ENCODE results near the gene LSAMP.

LSAMP gene

DNA sequence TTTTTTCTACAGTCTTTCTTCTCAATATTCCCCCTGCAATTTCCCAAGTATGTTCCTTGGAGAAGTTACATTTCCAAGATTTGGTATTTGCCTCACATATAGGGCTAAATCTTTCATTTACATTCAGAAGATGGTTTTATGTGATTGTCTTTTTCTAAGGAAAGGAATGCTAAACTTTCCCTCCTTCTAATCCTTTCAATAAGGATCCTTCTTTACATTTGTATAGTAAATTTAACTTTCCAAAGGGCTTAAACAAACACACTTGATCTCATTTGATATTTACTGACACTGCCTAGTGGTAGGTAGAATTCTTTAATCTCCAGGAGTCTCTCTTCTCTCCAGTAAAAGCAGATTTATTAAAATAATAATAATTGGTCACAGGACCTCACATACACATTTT is 185.3 kb downstream of the LSAMP start:
- TF ChIP-seq, protein P1, sequence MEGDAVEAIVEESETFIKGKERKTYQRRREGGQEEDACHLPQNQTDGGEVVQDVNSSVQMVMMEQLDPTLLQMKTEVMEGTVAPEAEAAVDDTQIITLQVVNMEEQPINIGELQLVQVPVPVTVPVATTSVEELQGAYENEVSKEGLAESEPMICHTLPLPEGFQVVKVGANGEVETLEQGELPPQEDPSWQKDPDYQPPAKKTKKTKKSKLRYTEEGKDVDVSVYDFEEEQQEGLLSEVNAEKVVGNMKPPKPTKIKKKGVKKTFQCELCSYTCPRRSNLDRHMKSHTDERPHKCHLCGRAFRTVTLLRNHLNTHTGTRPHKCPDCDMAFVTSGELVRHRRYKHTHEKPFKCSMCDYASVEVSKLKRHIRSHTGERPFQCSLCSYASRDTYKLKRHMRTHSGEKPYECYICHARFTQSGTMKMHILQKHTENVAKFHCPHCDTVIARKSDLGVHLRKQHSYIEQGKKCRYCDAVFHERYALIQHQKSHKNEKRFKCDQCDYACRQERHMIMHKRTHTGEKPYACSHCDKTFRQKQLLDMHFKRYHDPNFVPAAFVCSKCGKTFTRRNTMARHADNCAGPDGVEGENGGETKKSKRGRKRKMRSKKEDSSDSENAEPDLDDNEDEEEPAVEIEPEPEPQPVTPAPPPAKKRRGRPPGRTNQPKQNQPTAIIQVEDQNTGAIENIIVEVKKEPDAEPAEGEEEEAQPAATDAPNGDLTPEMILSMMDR (IDR thresholded peaks at IDR 0.05; ENCODE audit: insufficient read depth, low read depth, low read length, missing control alignments) = no peak
- no peak overlapping the region for H3K4me3 ChIP-seq (ENCODE audit: low read depth, low read length)
- DNase-seq (ENCODE audit: low read depth) = no peak

DNA sequence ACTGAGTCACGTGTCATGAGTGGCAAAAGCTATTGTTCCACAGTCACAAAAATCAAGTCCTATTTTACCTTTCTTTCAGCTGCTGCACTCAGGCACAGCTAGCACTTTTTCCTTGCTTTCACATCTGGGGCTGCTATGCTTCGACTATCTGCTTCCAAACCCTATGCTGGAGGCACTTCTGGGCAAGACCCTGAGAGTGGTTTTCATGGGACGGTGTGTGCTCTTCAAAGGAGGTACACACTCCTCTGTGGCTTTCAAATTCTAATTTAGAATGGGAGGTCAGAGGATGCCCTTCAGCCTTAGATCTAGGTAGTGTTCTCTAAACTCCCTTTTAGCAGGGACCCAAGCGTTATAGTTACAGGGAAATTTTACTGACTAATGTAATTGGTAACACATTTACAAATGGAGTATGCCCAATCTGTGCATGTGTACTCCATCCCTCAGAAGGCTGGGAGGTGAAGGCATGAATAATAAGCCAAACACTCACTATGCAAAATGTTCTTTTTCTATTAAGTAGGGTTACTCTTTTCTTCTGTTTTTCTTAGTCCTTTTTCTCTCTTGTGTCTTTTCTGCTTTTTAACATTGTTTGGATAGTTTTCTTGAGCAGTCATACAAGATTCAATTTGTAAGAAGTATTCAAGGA is 188.3 kb downstream of the LSAMP start:
- no peak for DNase-seq (ENCODE audit: low read depth)
- H3K4me3 ChIP-seq (ENCODE audit: low read depth, low read length) = no peak overlapping the region
- TF ChIP-seq, protein P1 (IDR thresholded peaks at IDR 0.05; ENCODE audit: insufficient read depth, low read depth, low read length, missing control alignments) = no peak

DNA sequence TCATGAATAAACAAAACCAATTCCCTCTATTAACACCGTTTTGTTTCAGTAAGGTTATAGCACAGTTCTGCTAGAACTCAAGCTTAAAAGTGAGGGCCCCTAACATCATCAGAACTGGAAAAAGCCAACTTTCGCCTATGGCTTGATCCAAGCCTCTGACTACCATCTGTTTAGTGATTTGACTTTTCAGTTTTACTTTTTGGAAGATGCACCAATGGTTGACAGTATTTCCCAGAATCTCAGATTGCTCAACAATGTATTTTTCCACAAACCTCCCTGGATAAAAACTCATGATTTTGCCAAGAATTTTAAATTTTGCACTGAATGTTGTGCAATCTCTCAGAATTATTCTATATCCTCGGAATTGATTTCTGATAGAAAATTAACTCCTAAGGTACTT is 190.7 kb downstream of the LSAMP start:
- H3K4me3 ChIP-seq (ENCODE audit: low read depth, low read length) = no peak overlapping the region
- no peak for DNase-seq (ENCODE audit: low read depth)
- TF ChIP-seq, protein P1 (IDR thresholded peaks at IDR 0.05; ENCODE audit: insufficient read depth, low read depth, low read length, missing control alignments) = no peak

DNA sequence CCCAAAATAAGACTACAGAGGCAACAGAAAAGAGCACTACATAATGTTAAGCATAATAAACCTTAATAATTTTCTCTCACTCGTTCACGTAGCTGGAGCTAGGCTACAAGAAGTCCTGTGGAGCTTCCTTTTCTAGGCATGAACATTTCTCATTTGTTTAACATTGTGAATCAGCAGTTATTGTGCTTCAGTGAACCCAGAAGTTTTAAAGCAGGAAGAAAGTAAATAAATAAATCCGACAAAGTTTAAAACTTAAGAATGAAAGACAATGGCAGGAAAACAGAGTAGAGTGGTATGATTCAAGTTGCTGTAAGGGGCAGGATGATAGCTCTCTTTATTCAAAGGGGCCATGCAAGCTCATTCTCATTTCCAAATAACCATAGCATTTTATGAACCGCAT is 191.8 kb downstream of the LSAMP start:
- TF ChIP-seq, protein P1 (IDR thresholded peaks at IDR 0.05; ENCODE audit: insufficient read depth, low read depth, low read length, missing control alignments) = no peak
- H3K4me3 ChIP-seq (ENCODE audit: low read depth, low read length) = no peak overlapping the region
- DNase-seq (ENCODE audit: low read depth) = no peak

DNA sequence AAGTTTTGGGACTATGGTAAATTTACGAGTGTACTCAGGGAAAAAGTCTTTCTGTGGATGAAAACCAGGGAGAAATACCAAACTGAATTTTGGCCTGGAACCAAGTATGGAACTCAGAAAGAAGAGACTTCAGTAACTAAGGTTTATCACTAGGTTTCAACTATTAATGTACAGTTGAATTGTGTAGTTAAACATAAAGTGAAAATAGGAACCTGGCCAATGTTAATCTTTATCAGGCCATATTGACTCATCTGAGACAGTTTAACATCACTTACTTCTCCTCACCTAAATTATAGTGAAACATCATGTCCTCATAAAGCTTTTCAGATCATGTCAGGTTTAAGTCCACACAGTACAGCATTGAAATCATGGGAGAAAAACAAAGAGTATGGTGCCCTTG is 197.7 kb downstream of the LSAMP start:
- DNase-seq (ENCODE audit: low read depth) = no peak
- TF ChIP-seq, protein P1 (IDR thresholded peaks at IDR 0.05; ENCODE audit: insufficient read depth, low read depth, low read length, missing control alignments) = no peak
- no peak overlapping the region for H3K4me3 ChIP-seq (ENCODE audit: low read depth, low read length)

DNA sequence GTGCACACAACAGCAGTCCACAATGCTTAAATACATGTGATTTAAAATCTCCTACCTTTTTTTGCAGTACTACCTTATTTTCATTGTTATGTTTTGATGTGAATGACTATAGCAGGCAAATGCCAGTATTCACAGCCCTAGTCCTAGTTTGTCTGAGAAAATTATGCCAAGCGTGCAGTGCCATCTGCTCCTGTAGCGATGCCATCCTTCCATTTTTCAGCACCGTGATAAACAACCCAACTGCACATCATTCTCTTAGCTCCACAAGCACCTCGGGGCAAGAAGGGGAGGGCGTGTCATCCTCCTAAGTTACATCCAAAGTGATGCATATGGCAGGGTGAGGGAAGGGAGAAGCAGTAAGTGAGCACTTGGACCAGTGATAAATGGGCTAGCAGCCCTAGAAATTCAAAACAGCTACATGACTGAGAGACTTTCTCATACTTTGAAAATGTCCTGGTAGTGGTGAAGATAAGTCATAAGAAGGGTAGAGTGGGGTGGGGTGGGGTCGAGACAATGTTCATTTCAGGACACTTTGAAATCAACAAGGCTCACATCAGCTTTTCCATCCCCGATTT is 198.8 kb downstream of the LSAMP start:
- TF ChIP-seq, protein P1 (IDR thresholded peaks at IDR 0.05; ENCODE audit: insufficient read depth, low read depth, low read length, missing control alignments) = no peak
- no peak for DNase-seq (ENCODE audit: low read depth)
- H3K4me3 ChIP-seq (ENCODE audit: low read depth, low read length) = no peak overlapping the region

DNA sequence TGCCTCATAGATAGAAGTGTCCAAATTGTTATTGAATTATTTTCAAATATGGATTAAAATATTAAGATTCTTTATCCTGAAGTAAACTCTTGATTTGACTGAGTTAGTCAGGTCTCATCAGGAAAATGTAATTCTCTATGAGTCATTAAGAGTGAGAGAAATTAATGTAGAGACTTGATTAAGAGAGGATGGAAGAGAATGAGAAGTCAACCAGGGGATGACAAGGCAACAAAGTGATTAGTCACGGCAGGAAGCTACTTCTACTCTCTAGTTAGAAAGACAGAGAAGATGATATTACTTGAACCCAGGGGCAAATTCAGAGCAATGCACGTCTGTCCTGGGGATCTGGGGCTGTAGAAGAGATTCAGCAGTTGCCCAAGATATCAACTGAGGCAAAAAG is 202.5 kb downstream of the LSAMP start:
- H3K4me3 ChIP-seq (ENCODE audit: low read depth, low read length) = no peak overlapping the region
- DNase-seq (ENCODE audit: low read depth) = no peak
- TF ChIP-seq, protein P1 (IDR thresholded peaks at IDR 0.05; ENCODE audit: insufficient read depth, low read depth, low read length, missing control alignments) = no peak
